Sigmoid colon (tissue), 4 donors: ENCODE results near the gene CLEC9A.

Experiments used
- EP300 ChIP-seq, 4 donors: sonication (generic); formaldehyde crosslinking; IDR thresholded peaks; one replicate each; pipeline ENCODE4 v1.6.1; 2017; ENCODE audit warnings: antibody characterized with exemption in 4 of 4
- POLR2A ChIP-seq, 2 donors: fragments of 450-650 bp; IDR thresholded peaks; one replicate each; pipeline ENCODE4 v1.6.1; 2016; ENCODE audit warnings: antibody characterized with exemption in 2 of 2, mild to moderate bottlenecking in 2 of 2, moderate library complexity in 2 of 2
- POLR2AphosphoS5 ChIP-seq, 4 donors: sonication (generic); formaldehyde crosslinking; IDR thresholded peaks; one replicate each; pipeline ENCODE4 v1.6.1; 2017; ENCODE audit warnings: antibody characterized with exemption in 4 of 4
- TF ChIP-seq, protein P1 (sequence below), 4 experiments: fragments of 450-650 bp in 3 of 4; fragments of 200-600 bp in 1 of 4; IDR thresholded peaks; one replicate each; pipeline ENCODE4 v1.5.1; 2016 to 2019; ENCODE audit warnings: antibody characterized with exemption in 4 of 4, mild to moderate bottlenecking in 3 of 4, moderate library complexity in 2 of 4

DNA sequence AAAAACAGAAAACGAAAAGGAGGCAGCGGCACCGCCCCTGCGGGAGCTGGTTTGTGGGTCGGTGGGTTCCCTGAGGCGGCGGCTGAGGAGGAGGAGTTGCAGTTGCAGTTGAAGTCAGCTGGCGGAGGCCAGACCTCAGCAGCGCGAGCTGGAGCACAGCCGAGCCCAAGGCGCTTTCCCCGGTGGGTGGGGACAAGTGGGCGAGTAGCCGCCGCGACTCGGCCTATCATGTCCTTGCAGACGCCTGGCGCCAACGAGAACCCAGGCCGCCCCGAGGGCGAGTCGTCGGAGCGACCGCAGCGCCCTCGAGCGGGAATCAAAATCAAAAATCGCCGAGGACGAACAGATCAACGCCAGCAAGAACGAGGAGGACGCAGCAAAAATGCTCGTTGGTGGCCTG lies 81.0 kb downstream of the CLEC9A start:
- no peak for TF ChIP-seq POLR2A (IDR thresholded peaks at IDR 0.05)
- TF ChIP-seq, protein P1, sequence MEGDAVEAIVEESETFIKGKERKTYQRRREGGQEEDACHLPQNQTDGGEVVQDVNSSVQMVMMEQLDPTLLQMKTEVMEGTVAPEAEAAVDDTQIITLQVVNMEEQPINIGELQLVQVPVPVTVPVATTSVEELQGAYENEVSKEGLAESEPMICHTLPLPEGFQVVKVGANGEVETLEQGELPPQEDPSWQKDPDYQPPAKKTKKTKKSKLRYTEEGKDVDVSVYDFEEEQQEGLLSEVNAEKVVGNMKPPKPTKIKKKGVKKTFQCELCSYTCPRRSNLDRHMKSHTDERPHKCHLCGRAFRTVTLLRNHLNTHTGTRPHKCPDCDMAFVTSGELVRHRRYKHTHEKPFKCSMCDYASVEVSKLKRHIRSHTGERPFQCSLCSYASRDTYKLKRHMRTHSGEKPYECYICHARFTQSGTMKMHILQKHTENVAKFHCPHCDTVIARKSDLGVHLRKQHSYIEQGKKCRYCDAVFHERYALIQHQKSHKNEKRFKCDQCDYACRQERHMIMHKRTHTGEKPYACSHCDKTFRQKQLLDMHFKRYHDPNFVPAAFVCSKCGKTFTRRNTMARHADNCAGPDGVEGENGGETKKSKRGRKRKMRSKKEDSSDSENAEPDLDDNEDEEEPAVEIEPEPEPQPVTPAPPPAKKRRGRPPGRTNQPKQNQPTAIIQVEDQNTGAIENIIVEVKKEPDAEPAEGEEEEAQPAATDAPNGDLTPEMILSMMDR (IDR thresholded peaks at IDR 0.05), result no peak
- no peak for TF ChIP-seq POLR2AphosphoS5 (IDR thresholded peaks at IDR 0.05)
- no peak for TF ChIP-seq EP300 (IDR thresholded peaks at IDR 0.05)
